Ishikawa (cell line): ENCODE data around the gene CALN1.

ENCODE experiments used
- CEBPB ChIP-seq: IDR thresholded peaks from 2 replicates; pipeline ENCODE4 v1.6.1; 2012
- CREB1 ChIP-seq: IDR thresholded peaks from 2 replicates; pipeline ENCODE4 v1.6.1; 2012; ENCODE audit warnings: low read depth
- EGR1 ChIP-seq: IDR thresholded peaks from 2 replicates; pipeline ENCODE4 v1.6.1; 2012
- EP300 ChIP-seq: IDR thresholded peaks from 2 replicates; pipeline ENCODE4 v1.6.1; 2012; ENCODE audit warnings: borderline replicate concordance
- FOXM1 ChIP-seq: IDR thresholded peaks from 2 replicates; pipeline ENCODE4 v1.6.1; 2012; ENCODE audit warnings: low read depth, borderline replicate concordance
- NFIC ChIP-seq: IDR thresholded peaks from 2 replicates; pipeline ENCODE4 v1.6.1; 2012
- RAD21 ChIP-seq: IDR thresholded peaks from 2 replicates; pipeline ENCODE4 v1.6.1; 2012; ENCODE audit warnings: low read depth
- TAF1 ChIP-seq: IDR thresholded peaks from 2 replicates; pipeline ENCODE4 v1.6.1; 2012; ENCODE audit warnings: low read depth, mild to moderate bottlenecking
- TCF12 ChIP-seq: IDR thresholded peaks from 2 replicates; pipeline ENCODE4 v1.6.1; 2012; ENCODE audit warnings: low read depth
- TEAD4 ChIP-seq: IDR thresholded peaks from 2 replicates; pipeline ENCODE4 v1.6.1; 2012
- USF1 ChIP-seq: IDR thresholded peaks from 2 replicates; pipeline ENCODE4 v1.6.1; 2012
- YY1 ChIP-seq: IDR thresholded peaks from 2 replicates; pipeline ENCODE4 v1.6.1; 2012; ENCODE audit warnings: low read depth
- ZBTB7A ChIP-seq: IDR thresholded peaks from 2 replicates; pipeline ENCODE4 v1.6.1; 2012; ENCODE audit warnings: low read depth
- TF ChIP-seq, protein P1 (sequence below): IDR thresholded peaks from 2 replicates; pipeline ENCODE4 v1.6.1; 2012
- TF ChIP-seq, protein P2 (sequence below): IDR thresholded peaks from 2 replicates; pipeline ENCODE4 v1.6.1; 2012; ENCODE audit warnings: low read depth, mild to moderate bottlenecking

The CALN1 gene

GRCh38 chr7:72021716-72022115 is 390.4 kb downstream of the CALN1 start:
- TF ChIP-seq CREB1 (no peak), EP300 (no peak), FOXM1 (no peak), TAF1 (no peak), YY1 (no peak), EGR1 (no peak), TEAD4 (no peak)

GRCh38 chr7:72020311-72020710 is 391.8 kb downstream of the CALN1 start:
- no peak for TF ChIP-seq YY1
- TF ChIP-seq TCF12 = no peak
- no peak for TF ChIP-seq USF1

GRCh38 chr7:72019436-72019835 is 392.7 kb downstream of the CALN1 start:
- TF ChIP-seq CEBPB (no peak), TAF1 (no peak), NFIC (no peak), FOXM1 (no peak), CREB1 (no peak), RAD21 (no peak), EGR1 (no peak), USF1 (no peak), EP300 (no peak), YY1 (no peak), TCF12 (no peak), TEAD4 (no peak), ZBTB7A (no peak)
- TF ChIP-seq, protein P1, sequence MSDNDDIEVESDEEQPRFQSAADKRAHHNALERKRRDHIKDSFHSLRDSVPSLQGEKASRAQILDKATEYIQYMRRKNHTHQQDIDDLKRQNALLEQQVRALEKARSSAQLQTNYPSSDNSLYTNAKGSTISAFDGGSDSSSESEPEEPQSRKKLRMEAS = no peak
- TF ChIP-seq, protein P2, sequence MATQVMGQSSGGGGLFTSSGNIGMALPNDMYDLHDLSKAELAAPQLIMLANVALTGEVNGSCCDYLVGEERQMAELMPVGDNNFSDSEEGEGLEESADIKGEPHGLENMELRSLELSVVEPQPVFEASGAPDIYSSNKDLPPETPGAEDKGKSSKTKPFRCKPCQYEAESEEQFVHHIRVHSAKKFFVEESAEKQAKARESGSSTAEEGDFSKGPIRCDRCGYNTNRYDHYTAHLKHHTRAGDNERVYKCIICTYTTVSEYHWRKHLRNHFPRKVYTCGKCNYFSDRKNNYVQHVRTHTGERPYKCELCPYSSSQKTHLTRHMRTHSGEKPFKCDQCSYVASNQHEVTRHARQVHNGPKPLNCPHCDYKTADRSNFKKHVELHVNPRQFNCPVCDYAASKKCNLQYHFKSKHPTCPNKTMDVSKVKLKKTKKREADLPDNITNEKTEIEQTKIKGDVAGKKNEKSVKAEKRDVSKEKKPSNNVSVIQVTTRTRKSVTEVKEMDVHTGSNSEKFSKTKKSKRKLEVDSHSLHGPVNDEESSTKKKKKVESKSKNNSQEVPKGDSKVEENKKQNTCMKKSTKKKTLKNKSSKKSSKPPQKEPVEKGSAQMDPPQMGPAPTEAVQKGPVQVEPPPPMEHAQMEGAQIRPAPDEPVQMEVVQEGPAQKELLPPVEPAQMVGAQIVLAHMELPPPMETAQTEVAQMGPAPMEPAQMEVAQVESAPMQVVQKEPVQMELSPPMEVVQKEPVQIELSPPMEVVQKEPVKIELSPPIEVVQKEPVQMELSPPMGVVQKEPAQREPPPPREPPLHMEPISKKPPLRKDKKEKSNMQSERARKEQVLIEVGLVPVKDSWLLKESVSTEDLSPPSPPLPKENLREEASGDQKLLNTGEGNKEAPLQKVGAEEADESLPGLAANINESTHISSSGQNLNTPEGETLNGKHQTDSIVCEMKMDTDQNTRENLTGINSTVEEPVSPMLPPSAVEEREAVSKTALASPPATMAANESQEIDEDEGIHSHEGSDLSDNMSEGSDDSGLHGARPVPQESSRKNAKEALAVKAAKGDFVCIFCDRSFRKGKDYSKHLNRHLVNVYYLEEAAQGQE = no peak

GRCh38 chr7:72017756-72018155 is 394.4 kb downstream of the CALN1 start:
- TF ChIP-seq ZBTB7A (no peak), FOXM1 (no peak), TCF12 (no peak), USF1 (no peak), CREB1 (no peak)
- TF ChIP-seq, protein P2 = no peak

DNA sequence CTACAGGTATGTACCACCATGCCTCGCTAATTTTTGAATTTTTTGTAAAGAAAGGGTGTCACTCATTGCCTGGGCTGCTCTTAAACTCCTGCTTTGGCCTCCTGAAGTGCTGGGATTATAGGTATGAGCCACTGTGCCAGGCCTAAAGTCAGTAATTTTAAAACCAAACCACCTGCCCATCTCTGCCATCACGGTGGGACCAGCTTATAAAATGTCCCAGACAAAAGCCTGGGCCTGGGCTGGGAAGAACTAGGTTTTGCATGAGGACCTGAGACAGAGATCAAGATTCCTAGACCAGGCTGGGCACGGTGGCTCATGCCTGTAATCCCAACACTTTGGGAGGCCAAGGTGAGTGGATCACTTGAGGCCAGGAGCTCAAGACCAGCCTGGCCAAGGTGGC is 395.6 kb downstream of the CALN1 start:
- TF ChIP-seq ZBTB7A (no peak), USF1 (no peak), YY1 (no peak), NFIC (no peak), EGR1 (no peak), FOXM1 (no peak), CEBPB (no peak), TCF12 (no peak), RAD21 (no peak)
- TF ChIP-seq, protein P2 = no peak
